GM21717 (cell line): Measurements from ENCODE around the gene NDUFA5.

Source experiments
- ATAC-seq: cut with Tn5 transposase; IDR thresholded peaks from one replicate; pipeline ENCODE4 v1.9.1; 2021; ENCODE audit warnings: mild to moderate bottlenecking, moderate library complexity; ENCODE audit not compliant: unreplicated experiment

Gene NDUFA5

GRCh38 chr7:123557398-123558288 lies at the start of gene NDUFA5:
Gene NDUFA5, minus strand, starts transcription at chr7:123557818. Its CDS starts 23 bp downstream, at chr7:123557795.
- peak; percentile 99 for ATAC-seq

- no peak for ATAC-seq
These were observed 47.1 kb upstream of the NDUFA5 start for GRCh38 chr7:123604739-123605138.

GRCh38 chr7:123602648-123603047 lies 45.0 kb upstream of the NDUFA5 start:
- ATAC-seq: no peak

- ATAC-seq: no peak
These were observed 43.9 kb upstream of the NDUFA5 start, which contains the start of gene ASB15 for GRCh38 chr7:123601530-123601929. Gene ASB15, plus strand, starts transcription at chr7:123601821. Its CDS starts 12,682 bp downstream, at chr7:123614503.

GRCh38 chr7:123600876-123601275 lies 43.3 kb upstream of the NDUFA5 start:
- no peak for ATAC-seq

GRCh38 chr7:123599766-123600165 lies 42.1 kb upstream of the NDUFA5 start:
- ATAC-seq: no peak

GRCh38 chr7:123598657-123599056 lies 41.0 kb upstream of the NDUFA5 start:
- no peak for ATAC-seq

- ATAC-seq: no peak
These were observed 37.2 kb upstream of the NDUFA5 start for GRCh38 chr7:123594813-123595241.

- no peak for ATAC-seq
These were observed 30.8 kb upstream of the NDUFA5 start for GRCh38 chr7:123588376-123588775.

GRCh38 chr7:123583821-123584220 lies 26.2 kb upstream of the NDUFA5 start:
- no peak for ATAC-seq

GRCh38 chr7:123581162-123581459 lies 23.5 kb upstream of the NDUFA5 start:
- no peak for ATAC-seq

GRCh38 chr7:123580406-123581161 lies 23.0 kb upstream of the NDUFA5 start:
- ATAC-seq: peak; percentile 84

- ATAC-seq: no peak
These were observed 21.8 kb upstream of the NDUFA5 start for GRCh38 chr7:123579416-123579815.

- no peak for ATAC-seq
These were observed 16.4 kb upstream of the NDUFA5 start for GRCh38 chr7:123573896-123574467.

- ATAC-seq: no peak
These were observed 15.7 kb upstream of the NDUFA5 start for GRCh38 chr7:123573341-123573740.

GRCh38 chr7:123571684-123572083 lies 14.1 kb upstream of the NDUFA5 start:
- no peak for ATAC-seq

GRCh38 chr7:123571187-123571586 lies 13.6 kb upstream of the NDUFA5 start:
- no peak for ATAC-seq

- ATAC-seq: no peak
These were observed 13.0 kb upstream of the NDUFA5 start for GRCh38 chr7:123570390-123571182.

- no peak for ATAC-seq
These were observed 11.9 kb upstream of the NDUFA5 start for GRCh38 chr7:123569352-123570010.

GRCh38 chr7:123562121-123562520 lies 4.5 kb upstream of the NDUFA5 start:
- no peak for ATAC-seq
